Omental fat pad (tissue), 4 donors: ENCODE results near the gene GNG12. TPM values are rescaled to one million over a fixed set of nuclear protein-coding genes. Genes with fewer than 3 reads are reported as not detected.

ENCODE experiments used
- ATAC-seq: fragments of 150-250 bp; one replicate; pipeline ENCODE4 v1.9.1; 2016; ENCODE audit warnings: mild to moderate bottlenecking, moderate library complexity; ENCODE audit not compliant: low FRiP score
- DNase-seq: peaks from one replicate; pipeline ENCODE4 v3.0.0-alpha.2; 2019; ENCODE audit warnings: low spot score
- total RNA-seq, 4 donors: library from RNA; depleted of rRNA; stranded (reverse); fragments of >200 nt; gene quantifications; one replicate each; pipeline ENCODE4 v1.1.0, GENCODE V29; 2016
- TF ChIP-seq, protein P1 (sequence below), 3 donors: fragments of 450-650 bp; IDR thresholded peaks; one replicate each; pipeline ENCODE4 v1.5.1; 2016 to 2017; ENCODE audit warnings: antibody characterized with exemption in 3 of 3, mild to moderate bottlenecking in 3 of 3, moderate library complexity in 2 of 3

Gene GNG12
- total RNA-seq, 4 donors from 2014 or later, result 77.0 to 117 (median 94.5) TPM

DNA sequence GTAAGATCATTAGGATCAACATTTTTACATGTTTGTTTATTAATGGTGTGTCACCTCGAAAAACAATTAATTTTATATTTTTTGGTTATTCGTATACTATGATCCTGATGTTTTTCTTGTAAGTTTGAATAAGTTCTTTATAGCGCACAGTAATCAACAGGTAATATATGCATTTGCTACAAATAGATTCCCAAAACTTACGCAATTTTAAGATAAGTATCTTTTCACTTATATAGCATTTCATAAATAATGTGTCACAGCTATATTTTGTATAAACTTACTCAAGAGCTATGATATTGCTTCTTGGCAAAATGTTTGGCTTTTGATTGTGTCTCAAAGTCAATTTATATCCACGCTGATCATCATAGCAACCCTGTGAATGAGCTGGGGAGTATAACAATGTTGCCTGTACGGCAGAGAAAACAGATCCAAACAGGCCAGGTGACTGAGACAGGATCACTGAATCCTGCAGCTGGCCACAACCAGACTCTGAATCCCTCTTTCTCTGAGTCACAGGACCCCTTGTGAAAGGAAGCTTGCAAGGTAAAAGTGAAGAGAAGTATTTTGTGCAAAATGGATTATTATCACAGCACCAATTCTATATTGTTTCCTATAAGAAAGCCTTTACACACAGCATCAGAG lies 48.6 kb downstream of the GNG12 start:
- ATAC-seq (no peak), DNase-seq (no peak)
- TF ChIP-seq, protein P1, sequence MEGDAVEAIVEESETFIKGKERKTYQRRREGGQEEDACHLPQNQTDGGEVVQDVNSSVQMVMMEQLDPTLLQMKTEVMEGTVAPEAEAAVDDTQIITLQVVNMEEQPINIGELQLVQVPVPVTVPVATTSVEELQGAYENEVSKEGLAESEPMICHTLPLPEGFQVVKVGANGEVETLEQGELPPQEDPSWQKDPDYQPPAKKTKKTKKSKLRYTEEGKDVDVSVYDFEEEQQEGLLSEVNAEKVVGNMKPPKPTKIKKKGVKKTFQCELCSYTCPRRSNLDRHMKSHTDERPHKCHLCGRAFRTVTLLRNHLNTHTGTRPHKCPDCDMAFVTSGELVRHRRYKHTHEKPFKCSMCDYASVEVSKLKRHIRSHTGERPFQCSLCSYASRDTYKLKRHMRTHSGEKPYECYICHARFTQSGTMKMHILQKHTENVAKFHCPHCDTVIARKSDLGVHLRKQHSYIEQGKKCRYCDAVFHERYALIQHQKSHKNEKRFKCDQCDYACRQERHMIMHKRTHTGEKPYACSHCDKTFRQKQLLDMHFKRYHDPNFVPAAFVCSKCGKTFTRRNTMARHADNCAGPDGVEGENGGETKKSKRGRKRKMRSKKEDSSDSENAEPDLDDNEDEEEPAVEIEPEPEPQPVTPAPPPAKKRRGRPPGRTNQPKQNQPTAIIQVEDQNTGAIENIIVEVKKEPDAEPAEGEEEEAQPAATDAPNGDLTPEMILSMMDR (IDR thresholded peaks at IDR 0.05), result no peak

DNA sequence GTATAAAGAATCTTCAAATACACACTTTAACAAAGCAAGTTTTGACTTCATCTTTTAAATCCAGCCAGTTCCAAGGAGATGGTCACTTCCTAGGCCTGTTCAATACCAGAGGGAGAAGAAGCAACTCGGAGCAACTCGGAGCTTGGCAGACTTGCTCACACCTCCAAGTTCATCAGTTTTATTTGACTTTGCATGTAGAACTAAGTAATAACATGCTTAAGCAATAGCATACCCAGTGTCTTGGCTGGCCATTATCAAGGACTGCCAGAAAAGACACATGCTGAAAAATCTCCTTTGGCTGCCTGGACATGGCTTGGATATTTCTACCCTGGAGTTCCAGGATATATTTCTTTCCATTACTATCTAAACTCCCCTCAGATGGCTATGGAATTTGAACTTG lies 52.6 kb downstream of the GNG12 start:
- DNase-seq (no peak), ATAC-seq (peak; percentile 68)
- TF ChIP-seq, protein P1 (IDR thresholded peaks at IDR 0.05), result no peak

- ATAC-seq (no peak), DNase-seq (no peak)
- TF ChIP-seq, protein P1 (IDR thresholded peaks at IDR 0.05), result no peak
Observed at GRCh38 chr1:67777440-67777839, 55.8 kb downstream of the GNG12 start.

DNA sequence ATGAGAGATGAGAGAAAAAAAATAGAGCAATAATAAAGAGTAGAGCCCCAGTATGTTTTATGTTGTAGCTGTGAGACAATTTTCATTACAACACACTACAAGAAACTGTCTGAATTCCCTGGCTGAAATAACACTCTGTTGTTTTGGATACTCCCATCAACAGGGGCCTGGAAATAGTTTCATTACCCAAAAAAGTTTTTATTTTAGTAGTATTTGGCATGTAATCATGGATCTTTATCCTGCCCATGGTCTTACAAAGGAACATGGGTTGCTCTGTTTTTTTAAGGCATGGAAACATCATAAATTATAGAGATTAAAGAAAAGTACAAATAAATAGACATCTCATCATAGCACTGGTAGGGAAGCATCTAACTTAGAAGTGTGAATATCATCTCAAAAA lies 56.3 kb downstream of the GNG12 start:
- DNase-seq, result no peak
- TF ChIP-seq, protein P1 (IDR thresholded peaks at IDR 0.05), result no peak
- ATAC-seq, result no peak

- DNase-seq (no peak), ATAC-seq (no peak)
- TF ChIP-seq, protein P1 (IDR thresholded peaks at IDR 0.05), result no peak
Observed at GRCh38 chr1:67773462-67773861, 59.8 kb downstream of the GNG12 start.

GRCh38 chr1:67771749-67772148 lies 61.5 kb downstream of the GNG12 start:
- TF ChIP-seq, protein P1 (IDR thresholded peaks at IDR 0.05), result no peak
- ATAC-seq, result no peak
- no peak for DNase-seq

DNA sequence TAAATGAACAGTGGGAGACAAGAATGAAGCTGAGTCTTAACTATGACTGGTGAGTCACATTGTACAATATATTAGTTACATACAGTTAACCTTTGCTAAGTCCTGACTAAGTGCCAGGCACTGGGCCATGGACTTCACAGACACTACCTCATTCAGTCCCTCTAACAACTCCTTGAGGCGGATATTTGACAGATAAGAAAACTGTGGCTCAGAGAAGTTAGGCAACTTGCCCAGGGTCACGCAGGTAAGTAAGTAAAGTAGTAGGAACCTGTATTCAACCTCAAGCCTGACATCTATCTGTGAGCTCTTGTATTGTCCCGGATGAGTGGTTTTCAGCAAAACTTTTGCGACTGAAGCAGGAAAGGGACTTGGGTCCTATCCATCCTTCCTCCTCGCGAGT lies 62.1 kb downstream of the GNG12 start:
- TF ChIP-seq, protein P1 (IDR thresholded peaks at IDR 0.05), result no peak
- ATAC-seq (no peak), DNase-seq (no peak)
